Islet precursor cell (in vitro differentiated cells): Measurements from ENCODE around the gene GRID1.

Experiments used
- DNase-seq: peaks from one replicate; pipeline ENCODE4 v3.0.0-alpha.2; 2018

Gene GRID1

GRCh38 chr10:86074294-86074693, 292.3 kb downstream of the GRID1 start:
- no peak for DNase-seq

GRCh38 chr10:86073199-86073977, 293.2 kb downstream of the GRID1 start:
- peak; percentile 39 for DNase-seq

GRCh38 chr10:86072413-86072812, 294.2 kb downstream of the GRID1 start:
- peak; percentile 33 for DNase-seq

DNA sequence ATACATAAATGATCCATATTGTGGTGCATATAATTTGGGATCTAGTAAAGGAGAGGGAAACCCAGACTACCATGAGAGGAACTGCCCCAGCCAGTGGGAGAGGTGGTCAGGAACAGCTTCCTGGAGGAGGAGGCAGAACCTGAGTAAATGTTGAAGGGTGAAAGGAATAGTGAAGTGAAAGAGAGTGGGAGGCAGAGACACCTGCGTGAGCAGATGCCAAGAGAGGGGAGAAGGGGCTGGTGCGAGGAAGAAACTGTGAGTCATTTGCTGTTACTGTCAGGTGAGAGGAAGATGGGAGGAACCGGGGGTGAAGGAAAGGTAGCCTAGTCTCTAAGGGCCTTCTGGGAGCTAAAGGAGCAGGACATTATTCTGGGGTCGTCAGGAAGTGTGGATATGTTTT, 294.8 kb downstream of the GRID1 start:
- peak; percentile 24 for DNase-seq

DNA sequence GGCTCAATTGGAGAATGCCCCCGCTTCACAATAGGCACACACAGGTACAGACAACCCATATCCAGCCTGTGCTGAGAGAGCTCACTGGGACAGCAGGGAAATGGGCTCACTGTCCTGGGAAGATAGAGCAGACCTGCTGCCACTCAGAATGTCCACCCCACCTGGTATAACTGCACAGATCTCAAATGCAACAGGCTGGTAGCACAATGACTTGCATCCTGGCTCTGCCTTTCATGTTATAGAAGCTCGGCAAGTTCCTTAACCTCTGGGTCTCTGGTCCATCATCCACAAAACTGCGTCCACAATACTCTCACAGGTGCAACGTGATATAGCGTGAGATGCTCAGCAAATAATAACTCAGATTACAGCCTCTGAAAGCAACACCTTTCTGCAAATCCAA, 295.4 kb downstream of the GRID1 start:
- no peak for DNase-seq

- peak; percentile 20 for DNase-seq
These were observed 296.3 kb downstream of the GRID1 start for GRCh38 chr10:86070278-86070677.

GRCh38 chr10:86068231-86069054, 298.2 kb downstream of the GRID1 start:
- peak; percentile 35 for DNase-seq

GRCh38 chr10:86067436-86068050, 299.1 kb downstream of the GRID1 start:
- DNase-seq = peak; percentile 25

DNA sequence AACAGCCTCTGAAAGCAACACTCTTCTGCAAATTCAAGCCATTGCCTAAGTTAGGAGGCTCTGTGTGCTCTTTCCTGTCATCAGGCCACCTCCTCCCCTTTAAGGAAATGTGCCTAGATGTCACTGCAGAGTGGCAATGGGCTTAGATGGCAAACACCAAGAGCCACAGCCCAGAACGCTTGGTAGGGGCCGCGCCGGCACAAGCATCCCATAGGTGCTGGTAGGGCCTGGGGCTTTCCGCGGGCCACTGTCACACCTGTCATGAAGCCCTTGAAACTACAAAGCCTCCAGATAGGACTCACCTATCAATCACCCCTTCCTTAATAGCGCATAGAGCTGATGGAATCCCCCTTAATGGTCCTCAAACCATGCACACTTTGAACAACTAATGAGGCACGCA, 299.9 kb downstream of the GRID1 start:
- DNase-seq = peak; percentile 36

- no peak for DNase-seq
These were observed 300.8 kb downstream of the GRID1 start for GRCh38 chr10:86065711-86066251.

DNA sequence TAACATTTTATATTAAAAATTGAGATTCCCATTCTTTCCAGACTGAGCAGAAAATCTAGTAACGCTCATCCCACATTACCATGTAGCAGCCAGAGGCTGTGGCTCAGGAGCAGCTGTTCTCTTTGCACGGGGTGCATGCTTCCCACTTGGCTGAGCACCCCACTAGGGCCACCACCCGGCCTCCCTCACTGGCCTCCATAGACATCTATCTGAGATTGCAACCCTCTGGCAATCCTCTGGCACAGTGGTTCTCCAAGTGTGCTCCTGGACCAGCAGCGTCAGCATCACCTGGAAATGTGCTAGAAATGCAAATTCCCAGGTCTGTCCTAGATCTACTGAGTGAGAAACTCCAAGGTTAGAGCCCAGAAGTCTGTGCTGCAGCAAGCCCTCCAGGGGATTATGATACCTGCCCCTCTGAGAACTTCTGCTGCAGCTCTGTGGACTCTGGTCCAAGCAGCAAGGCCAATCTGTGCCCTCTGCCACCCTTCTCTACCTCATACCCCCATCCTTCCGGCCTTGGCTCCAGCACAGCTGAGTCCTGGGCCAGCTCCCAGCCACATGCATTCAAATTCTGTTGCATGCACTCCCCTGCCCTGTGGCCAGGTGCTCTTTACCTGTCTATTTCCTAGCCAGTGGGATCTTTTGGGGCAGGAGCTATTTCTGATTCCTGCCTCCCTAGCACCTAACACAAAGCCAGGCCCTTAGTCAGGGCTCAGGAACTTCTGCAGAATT, 301.5 kb downstream of the GRID1 start:
- peak; percentile 18 for DNase-seq

GRCh38 chr10:86064219-86064618, 302.4 kb downstream of the GRID1 start:
- peak; percentile 16 for DNase-seq

- DNase-seq = no peak
These were observed 303.3 kb downstream of the GRID1 start for GRCh38 chr10:86063341-86063740.

DNA sequence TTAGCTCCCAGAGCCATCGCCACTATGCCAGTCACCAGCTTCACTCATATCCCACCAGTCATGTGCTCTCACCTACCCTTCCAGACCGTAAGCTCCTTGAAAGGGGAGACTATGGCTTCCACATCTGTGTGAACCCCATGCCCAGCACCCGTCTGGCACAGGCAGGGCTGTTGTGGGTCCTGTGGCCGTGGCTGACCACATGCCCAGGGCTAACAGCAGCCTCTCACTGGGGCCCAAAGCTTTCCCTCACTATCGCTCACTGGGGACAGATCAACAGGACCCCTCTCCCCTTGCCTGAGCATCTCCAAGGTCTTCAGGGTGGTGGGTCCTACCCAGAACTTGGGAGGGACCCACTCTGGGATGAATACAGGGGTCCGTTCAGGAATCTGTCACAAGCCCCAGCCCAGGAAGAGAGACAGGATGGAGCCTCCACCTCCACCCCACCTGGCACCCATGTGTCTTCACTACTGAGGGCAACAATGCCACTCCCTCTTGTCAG, 303.9 kb downstream of the GRID1 start:
- DNase-seq = no peak

- peak; percentile 38 for DNase-seq
These were observed 304.4 kb downstream of the GRID1 start for GRCh38 chr10:86062198-86062550.

DNA sequence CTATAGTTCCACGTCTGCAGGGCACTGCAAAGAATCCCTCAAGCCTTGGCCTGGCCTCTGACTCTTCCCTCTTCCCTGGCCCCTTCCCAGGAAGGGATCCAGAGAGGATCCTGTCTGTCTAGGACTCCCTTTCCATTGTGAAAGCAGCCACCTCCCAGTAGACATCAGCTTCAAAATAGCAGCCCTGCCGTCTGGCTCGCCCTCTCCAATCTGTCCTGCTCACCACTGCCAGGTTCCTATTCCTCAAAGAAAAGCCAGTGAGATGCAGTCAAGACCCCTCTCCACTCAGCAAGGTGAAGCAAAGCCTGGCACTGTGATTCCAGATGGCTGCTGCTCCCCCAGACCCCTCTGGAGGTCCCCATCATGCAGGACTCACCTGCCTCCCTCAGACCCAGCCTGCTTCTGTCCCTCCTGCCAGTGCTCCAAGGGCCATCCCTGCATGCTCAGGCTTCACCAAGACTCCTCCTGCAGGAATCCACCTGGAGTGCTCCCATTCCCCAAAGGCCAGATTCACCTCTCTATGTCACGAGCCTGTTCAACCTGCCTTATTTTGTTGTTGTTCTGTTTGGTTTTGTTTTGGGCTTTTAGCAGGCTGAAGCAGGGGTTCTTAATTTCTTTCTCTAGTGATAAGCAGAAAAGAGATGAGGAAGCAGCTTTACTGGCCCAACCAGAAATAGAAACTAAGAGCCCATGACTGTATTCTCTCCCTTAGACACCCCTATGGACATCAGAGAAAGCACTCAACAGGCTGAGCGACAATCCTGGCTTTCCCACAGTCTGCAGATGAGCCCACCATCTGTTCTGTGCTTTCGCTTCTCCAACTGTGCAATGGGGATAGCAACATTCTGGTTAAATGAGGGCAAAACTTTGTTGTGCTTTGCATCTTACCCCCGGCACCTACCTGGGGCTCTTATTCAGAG, 305.1 kb downstream of the GRID1 start:
- peak; percentile 43 for DNase-seq

GRCh38 chr10:86060386-86061277, 306.0 kb downstream of the GRID1 start:
- DNase-seq = peak; percentile 40

- DNase-seq = no peak
These were observed 306.7 kb downstream of the GRID1 start for GRCh38 chr10:86059892-86060291.

DNA sequence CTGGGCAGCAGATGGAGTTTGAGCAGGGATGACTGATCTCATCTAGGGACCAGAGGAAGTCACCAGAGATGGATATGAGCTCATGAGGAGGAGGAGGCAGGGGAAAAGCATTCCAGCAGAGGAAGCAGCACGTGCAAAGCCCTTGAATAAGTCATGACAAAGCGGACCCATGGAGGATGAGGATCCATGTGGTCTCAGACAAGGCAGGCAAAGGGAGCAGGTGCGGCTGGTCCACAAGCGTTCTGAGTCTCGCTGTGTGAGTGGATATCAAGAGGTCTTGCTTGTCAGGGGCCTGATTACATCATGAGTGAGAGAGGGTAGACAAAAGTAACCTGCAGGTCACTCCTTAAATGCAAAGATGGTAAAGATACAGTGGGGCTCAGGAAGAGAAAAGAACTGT, 307.6 kb downstream of the GRID1 start:
- peak; percentile 29 for DNase-seq

GRCh38 chr10:86057708-86058107, 308.9 kb downstream of the GRID1 start:
- DNase-seq = peak; percentile 45
